Upper lobe of right lung (tissue), 1 donor: ENCODE measurements around the gene CCDC175. TPM values are rescaled to one million over a fixed set of nuclear protein-coding genes. Genes with fewer than 3 reads are reported as not detected.

Experiments
- ATAC-seq: fragments of 200-7000 bp; cut with Tn5 transposase; one replicate; pipeline ENCODE4 v1.9.1; 2020; ENCODE audit warnings: mild to moderate bottlenecking, moderate library complexity
- DNase-seq: peaks from one replicate; pipeline ENCODE4 v3.0.0-alpha.2; 2020
- H3K27ac ChIP-seq: fragments of 200-600 bp; one replicate; pipeline ENCODE4 v1.8.0; 2022
- H3K27me3 ChIP-seq: fragments of 200-600 bp; one replicate; pipeline ENCODE4 v1.8.0; 2022; ENCODE audit warnings: mild to moderate bottlenecking
- H3K36me3 ChIP-seq: fragments of 200-600 bp; one replicate; pipeline ENCODE4 v1.8.0; 2022
- H3K4me1 ChIP-seq: fragments of 200-600 bp; one replicate; pipeline ENCODE4 v1.8.0; 2022
- H3K4me3 ChIP-seq: fragments of 200-600 bp; one replicate; pipeline ENCODE4 v1.8.0; 2022; ENCODE audit warnings: mild to moderate bottlenecking
- H3K9me3 ChIP-seq: fragments of 200-600 bp; one replicate; pipeline ENCODE4 v1.8.0; 2022
- CTCF ChIP-seq: fragments of 200-600 bp; IDR thresholded peaks from one replicate; pipeline ENCODE4 v1.8.0; 2022; ENCODE audit warnings: antibody characterized with exemption
- intact Hi-C: fragments of 100-400 bp; cut with DNase I; formaldehyde crosslinking; loops from one replicate; pipeline ENCODE4 v1.11.0; 2022
- total RNA-seq: library from RNA; stranded (reverse); fragmentation: NEBNext Ultra II Directional; extraction: Animal tissue kit (Norgen Biotek cat#: 25700); gene quantifications from one replicate; pipeline ENCODE4 v1.2.1, GENCODE V29; 2021
- donor health status: DM: no; HTN: yes; CAD: no; lungs with severe emphysema.

CCDC175 gene
- total RNA-seq, 1 donor from 2014 or later, result not detected

GRCh38 chr14:59484639-59485175 is 91.9 kb downstream of the CCDC175 start:
- Histone ChIP-seq H3K4me1 (peaks cover 42% of the 10 kb centered on the region), H3K27ac (peak overlapping the region; percentile 95), H3K9me3 (no peaks in the 10 kb centered on the region), H3K36me3 (peaks cover 10% of the 10 kb centered on the region), H3K4me3 (peak overlapping the region; percentile 92), H3K27me3 (no peaks in the 10 kb centered on the region)
- ATAC-seq (peak; percentile 54), DNase-seq (no peak)
- TF ChIP-seq CTCF, result no peak
- intact Hi-C loops, result no loop called here

- intact Hi-C loops, result no loop called here
- Histone ChIP-seq H3K4me3 (peak within 1 kb of the TSS; percentile 92), H3K9me3 (no peaks in the 10 kb centered on the region), H3K27me3 (no peaks in the 10 kb centered on the region), H3K36me3 (peaks cover 7% of the 10 kb centered on the region), H3K4me1 (peaks cover 42% of the 10 kb centered on the region), H3K27ac (peak within 1 kb of the TSS; percentile 95)
- TF ChIP-seq CTCF, result peak; percentile 73
- ATAC-seq (peak; percentile 97), DNase-seq (peak; percentile 99)
Measured at GRCh38 chr14:59483819-59484638, 92.6 kb downstream of the CCDC175 start, which contains the start of the genes JKAMP and L3HYPDH. TSS of gene JKAMP (plus strand) at chr14:59484517. CDS start at chr14:59484590, 73 bp downstream. TSS of gene L3HYPDH (minus strand) at chr14:59484408. CDS start at chr14:59484316, 92 bp downstream.

- Histone ChIP-seq H3K9me3 (no peaks in the 10 kb centered on the region), H3K4me1 (peaks cover 42% of the 10 kb centered on the region), H3K4me3 (peak overlapping the region; percentile 92), H3K27ac (peak overlapping the region; percentile 95), H3K36me3 (peaks cover 7% of the 10 kb centered on the region), H3K27me3 (no peaks in the 10 kb centered on the region)
- intact Hi-C loops, result no loop called here
- no peak for ATAC-seq
- no peak for DNase-seq
- no peak for TF ChIP-seq CTCF
Measured at GRCh38 chr14:59483363-59483762, 93.2 kb downstream of the CCDC175 start.

- no peak for TF ChIP-seq CTCF
- Histone ChIP-seq H3K9me3 (no peaks in the 10 kb centered on the region), H3K4me3 (peak overlapping the region; percentile 92), H3K27ac (peak overlapping the region; percentile 95), H3K27me3 (no peaks in the 10 kb centered on the region), H3K4me1 (peaks cover 42% of the 10 kb centered on the region), H3K36me3 (peaks cover 7% of the 10 kb centered on the region)
- intact Hi-C loops, result no loop called here
- ATAC-seq, result no peak
- DNase-seq, result no peak
Measured at GRCh38 chr14:59482541-59483331, 93.9 kb downstream of the CCDC175 start.

- peak overlapping the region; percentile 95 for H3K27ac ChIP-seq
- peak overlapping the region; percentile 92 for H3K4me3 ChIP-seq
- ATAC-seq (no peak), DNase-seq (no peak)
- peaks cover 7% of the 10 kb centered on the region for H3K36me3 ChIP-seq
- intact Hi-C loops, result no loop called here
- H3K9me3 ChIP-seq, result no peaks in the 10 kb centered on the region
- TF ChIP-seq CTCF, result no peak
- peaks cover 39% of the 10 kb centered on the region for H3K4me1 ChIP-seq
- no peaks in the 10 kb centered on the region for H3K27me3 ChIP-seq
Measured at GRCh38 chr14:59481871-59482540, 94.6 kb downstream of the CCDC175 start.
